PC-3 (cell line): ENCODE measurements around the gene RTP1. TPM values are rescaled to one million over a fixed set of nuclear protein-coding genes. Genes with fewer than 3 reads are reported as not detected.

Experiments used
- ATAC-seq: fragments of 200-7000 bp; cut with Tn5 transposase; 2 replicates; pipeline ENCODE4 v1.9.1; 2020; ENCODE audit warnings: mild to moderate bottlenecking, moderate library complexity
- BruUV-seq: library from RNA; stranded (reverse); fragments of 400-500 nt; replicated peaks from 2 replicates; lab custom pipeline; 2021; lab: Mats Ljungman, UMichigan
- CTCF ChIA-PET: fragments of 300-600 bp; sonication (Branson Sonifier 250); formaldehyde crosslinking; loops from one replicate; lab custom pipeline; 2022; ENCODE audit warnings: antibody characterized with exemption; lab: Charles Lee
- POLR2A ChIA-PET: fragments of 300-600 bp; sonication (Branson Sonifier 250); formaldehyde crosslinking; loops from one replicate; lab custom pipeline; 2022; ENCODE audit warnings: antibody characterized with exemption; ENCODE audit not compliant: unreplicated experiment; lab: Charles Lee
- DNase-seq: peaks from one replicate; pipeline ENCODE4 v3.0.0-alpha.2; 2015
- H2AFZ ChIP-seq: fragments of 300-600 bp; sonication (generic); 2 replicates; pipeline ENCODE4 v1.6.0; 2016; ENCODE audit warnings: antibody characterized with exemption, low read length
- H3F3A ChIP-seq: fragments of 300-600 bp; sonication (generic); one replicate; pipeline ENCODE4 v1.6.0; 2017; ENCODE audit warnings: antibody characterized with exemption, low read length, control low read depth, mild to moderate bottlenecking; ENCODE audit not compliant: unreplicated experiment
- H3K27ac ChIP-seq: fragments of 300-600 bp; sonication (generic); 2 replicates; pipeline ENCODE4 v1.5.1; 2016; ENCODE audit warnings: mild to moderate bottlenecking, low read length
- H3K27me3 ChIP-seq: fragments of 300-600 bp; sonication (generic); 2 replicates; pipeline ENCODE4 v1.6.1; 2016; ENCODE audit warnings: low read length, mixed read lengths
- H3K36me3 ChIP-seq: fragments of 300-600 bp; sonication (generic); 2 replicates; pipeline ENCODE4 v1.6.1; 2016; ENCODE audit warnings: low read depth, mixed run types, low read length, mixed read lengths
- H3K4me1 ChIP-seq: fragments of 300-600 bp; sonication (generic); 2 replicates; pipeline ENCODE4 v1.5.1; 2016; ENCODE audit warnings: low read length; ENCODE audit not compliant: insufficient read depth
- H3K4me2 ChIP-seq: fragments of 300-600 bp; sonication (generic); 2 replicates; pipeline ENCODE4 v1.6.0; 2016; ENCODE audit warnings: low read length
- H3K4me3 ChIP-seq: fragments of 300-600 bp; sonication (generic); 2 replicates; pipeline ENCODE4 v1.5.1; 2016; ENCODE audit warnings: mild to moderate bottlenecking, low read length, mixed read lengths
- H3K79me2 ChIP-seq: fragments of 300-600 bp; sonication (generic); 2 replicates; pipeline ENCODE4 v1.6.1; 2017; ENCODE audit warnings: low read length, mixed read lengths
- H3K9ac ChIP-seq: fragments of 300-600 bp; sonication (generic); 2 replicates; pipeline ENCODE4 v1.6.0; 2016; ENCODE audit warnings: mild to moderate bottlenecking, low read length
- H3K9me2 ChIP-seq: fragments of 300-600 bp; sonication (generic); replicated peaks from 2 replicates; pipeline ENCODE4 v1.6.1; 2016; ENCODE audit warnings: mixed run types, low read length, mixed read lengths
- H3K9me3 ChIP-seq: fragments of 300-600 bp; sonication (generic); 2 replicates; pipeline ENCODE4 v1.6.1; 2016; ENCODE audit warnings: low read length, mixed read lengths
- H4K20me1 ChIP-seq: fragments of 300-600 bp; sonication (generic); 2 replicates; pipeline ENCODE4 v1.6.1; 2016; ENCODE audit warnings: low read length, mixed read lengths
- EZH2 ChIP-seq: fragments of 300-600 bp; sonication (generic); IDR thresholded peaks from one replicate; pipeline ENCODE4 v1.6.1; 2017; ENCODE audit warnings: antibody characterized with exemption, mild to moderate bottlenecking, low read length; ENCODE audit not compliant: unreplicated experiment
- EZH2phosphoT487 ChIP-seq: fragments of 300-600 bp; sonication (generic); IDR thresholded peaks from 2 replicates; pipeline ENCODE4 v1.6.1; 2018; ENCODE audit warnings: mild to moderate bottlenecking, antibody characterized with exemption, low read length, borderline replicate concordance
- intact Hi-C: fragments of 100-400 bp; cut with micrococcal nuclease; formaldehyde crosslinking; loops from 2 replicates; pipeline ENCODE4 v1.9.0; 2023
- total RNA-seq: library from RNA; depleted of rRNA; stranded (reverse); fragments of >200 nt; gene quantifications from 2 replicates; pipeline ENCODE4 v1.2.3, GENCODE V29; 2014
- TF ChIP-seq, protein P1 (sequence below): fragments of 300-600 bp; sonication (generic); conservative IDR thresholded peaks from 2 replicates; pipeline ENCODE4 v1.5.1; 2017; ENCODE audit warnings: antibody characterized with exemption, low read depth, mild to moderate bottlenecking, low read length

The RTP1 gene
- total RNA-seq, 1 experiment from 2014 or later, result not detected

GRCh38 chr3:187208159-187208558, 10.9 kb downstream of the RTP1 start:
- intact Hi-C loops, result no loop called here
- Histone ChIP-seq H3K4me2 (peak overlapping the region; percentile 32; the same call in 1 of the 2 replicates), H3K36me3 (peaks cover 9% of the 10 kb centered on the region; the same call in 1 of the 2 replicates), H3K9ac (no peak overlapping the region), H3K79me2 (no peaks in the 10 kb centered on the region), H4K20me1 (no peaks in the 10 kb centered on the region), H3K9me2 (no peaks in the 10 kb centered on the region), H3K4me1 (peaks cover 17% of the 10 kb centered on the region), H2AFZ (no peak overlapping the region), H3K9me3 (peaks cover 27% of the 10 kb centered on the region), H3K27ac (peak overlapping the region; percentile 57), H3F3A (peaks cover 6% of the 10 kb centered on the region), H3K27me3 (no peaks in the 10 kb centered on the region), H3K4me3 (no peak overlapping the region)
- BruUV-seq, result no TSS peak
- ATAC-seq, result peak; percentile 80
- TF ChIP-seq, protein P1, sequence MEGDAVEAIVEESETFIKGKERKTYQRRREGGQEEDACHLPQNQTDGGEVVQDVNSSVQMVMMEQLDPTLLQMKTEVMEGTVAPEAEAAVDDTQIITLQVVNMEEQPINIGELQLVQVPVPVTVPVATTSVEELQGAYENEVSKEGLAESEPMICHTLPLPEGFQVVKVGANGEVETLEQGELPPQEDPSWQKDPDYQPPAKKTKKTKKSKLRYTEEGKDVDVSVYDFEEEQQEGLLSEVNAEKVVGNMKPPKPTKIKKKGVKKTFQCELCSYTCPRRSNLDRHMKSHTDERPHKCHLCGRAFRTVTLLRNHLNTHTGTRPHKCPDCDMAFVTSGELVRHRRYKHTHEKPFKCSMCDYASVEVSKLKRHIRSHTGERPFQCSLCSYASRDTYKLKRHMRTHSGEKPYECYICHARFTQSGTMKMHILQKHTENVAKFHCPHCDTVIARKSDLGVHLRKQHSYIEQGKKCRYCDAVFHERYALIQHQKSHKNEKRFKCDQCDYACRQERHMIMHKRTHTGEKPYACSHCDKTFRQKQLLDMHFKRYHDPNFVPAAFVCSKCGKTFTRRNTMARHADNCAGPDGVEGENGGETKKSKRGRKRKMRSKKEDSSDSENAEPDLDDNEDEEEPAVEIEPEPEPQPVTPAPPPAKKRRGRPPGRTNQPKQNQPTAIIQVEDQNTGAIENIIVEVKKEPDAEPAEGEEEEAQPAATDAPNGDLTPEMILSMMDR, result no peak
- TF ChIP-seq EZH2phosphoT487 (no peak), EZH2 (no peak)
- peak; percentile 93 for DNase-seq
- ChIA-PET CTCF (interaction anchor here (0.5 kb wide), 1 partner anchor 44 kb away, joined by 3 read pairs; no protein-coding TSS in a partner anchor), POLR2A (no interaction called here)

- no peak overlapping the region for H3K27ac ChIP-seq
- peaks cover 6% of the 10 kb centered on the region for H3F3A ChIP-seq
- H3K9me3 ChIP-seq, result peaks cover 27% of the 10 kb centered on the region
- POLR2A ChIA-PET, result no interaction called here
- H3K27me3 ChIP-seq, result no peaks in the 10 kb centered on the region
- peaks cover 17% of the 10 kb centered on the region for H3K4me1 ChIP-seq
- no peaks in the 10 kb centered on the region for H3K79me2 ChIP-seq
- ATAC-seq, result no peak
- H3K36me3 ChIP-seq, result peaks cover 9% of the 10 kb centered on the region; the same call in 1 of the 2 replicates
- CTCF ChIA-PET, result no interaction called here
- no peaks in the 10 kb centered on the region for H3K9me2 ChIP-seq
- no peak overlapping the region for H3K9ac ChIP-seq
- no peak overlapping the region for H3K4me3 ChIP-seq
- H3K4me2 ChIP-seq, result no peak overlapping the region
- TF ChIP-seq EZH2phosphoT487 (no peak), EZH2 (no peak)
- TF ChIP-seq, protein P1, result no peak
- no TSS peak for BruUV-seq
- intact Hi-C loops, result no loop called here
- H4K20me1 ChIP-seq, result no peaks in the 10 kb centered on the region
- no peak overlapping the region for H2AFZ ChIP-seq
- no peak for DNase-seq
These were observed 12.2 kb downstream of the RTP1 start for GRCh38 chr3:187209491-187209890.

DNA sequence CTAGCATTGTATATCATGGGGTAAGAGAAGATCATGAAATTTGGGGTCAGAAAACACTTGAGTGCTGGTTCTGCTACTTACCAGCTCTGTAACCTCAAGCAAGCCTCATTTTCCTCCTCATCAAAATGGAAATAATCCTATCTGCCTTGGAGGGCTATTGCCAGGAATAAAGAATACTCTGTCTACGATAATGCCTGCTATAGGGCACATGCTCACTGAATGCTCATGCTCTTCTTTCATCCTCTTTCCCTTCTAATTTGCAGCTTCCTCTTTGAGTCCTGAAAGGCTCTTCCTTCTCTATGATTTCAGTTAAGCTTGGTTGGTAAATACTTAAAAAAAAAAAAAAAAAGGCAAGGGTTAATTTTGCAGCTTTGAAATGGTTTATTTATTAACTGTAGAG, 12.8 kb downstream of the RTP1 start:
- no peak for TF ChIP-seq EZH2
- TF ChIP-seq EZH2phosphoT487, result no peak
- TF ChIP-seq, protein P1, result no peak
- intact Hi-C loops, result no loop called here
- POLR2A ChIA-PET, result interaction anchor here (0.5 kb wide), 1 partner anchor 422 kb away, joined by 4 read pairs; no protein-coding TSS in a partner anchor

More for the DNA sequence above, 12.8 kb downstream of the RTP1 start:
- ATAC-seq, result no peak
- CTCF ChIA-PET, result no interaction called here
- Histone ChIP-seq H3K4me2 (no peak overlapping the region), H3K4me3 (no peak overlapping the region), H3K27ac (no peak overlapping the region), H2AFZ (no peak overlapping the region), H3K4me1 (peaks cover 17% of the 10 kb centered on the region), H4K20me1 (no peaks in the 10 kb centered on the region), H3K27me3 (no peaks in the 10 kb centered on the region), H3K79me2 (no peaks in the 10 kb centered on the region), H3K9ac (no peak overlapping the region), H3K36me3 (peaks cover 9% of the 10 kb centered on the region; the same call in 1 of the 2 replicates), H3K9me3 (peaks cover 27% of the 10 kb centered on the region), H3F3A (peaks cover 6% of the 10 kb centered on the region), H3K9me2 (no peaks in the 10 kb centered on the region)
- DNase-seq, result no peak
- BruUV-seq, result no TSS peak
